ENCODE results near the gene SND1.

SND1 gene

DNA sequence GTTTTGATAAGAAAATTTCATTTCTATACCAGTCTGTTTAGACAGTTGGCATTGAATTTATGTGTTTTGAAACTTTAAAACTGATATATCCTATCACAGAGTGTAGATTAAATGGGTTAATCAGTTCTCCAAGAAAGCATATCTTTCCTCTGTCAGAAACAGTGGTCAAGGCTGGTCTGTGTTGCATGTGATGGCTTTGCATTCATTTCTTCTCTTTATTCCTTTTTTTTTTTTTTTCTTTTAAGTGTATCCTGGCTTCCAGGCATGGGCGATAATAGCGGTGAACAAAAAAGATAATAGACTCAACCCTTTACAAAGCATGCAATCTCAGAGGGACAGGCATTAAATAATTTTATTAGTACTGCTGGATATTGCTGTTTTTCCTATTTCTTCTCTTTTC lies 242.6 kb downstream of the SND1 start:
- DNase-seq (ENCODE audit: low read depth in 1 of 2, low spot score in 1 of 2), result no peak
- Histone ChIP-seq H3K27ac (replicated peaks) (no peak overlapping the region), H3K27me3 (ENCODE audit: insufficient read depth, poor library complexity, severe bottlenecking) (no peaks in the 10 kb centered on the region), H3K4me3 (replicated peaks; ENCODE audit: insufficient read depth, low read length) (no peak overlapping the region)
- TF ChIP-seq CTCF (IDR thresholded peaks at IDR 0.05; ENCODE audit: insufficient read depth, low read length) (no peak), SPI1 (IDR thresholded peaks at IDR 0.05; ENCODE audit: borderline replicate concordance, low read depth) (no peak), POLR2AphosphoS5 (IDR thresholded peaks at IDR 0.05; ENCODE audit: low read depth) (no peak), GABPA (IDR thresholded peaks at IDR 0.05; ENCODE audit: low read depth) (no peak), REST (IDR thresholded peaks at IDR 0.05; ENCODE audit: insufficient replicate concordance, low read depth) (no peak)

DNA sequence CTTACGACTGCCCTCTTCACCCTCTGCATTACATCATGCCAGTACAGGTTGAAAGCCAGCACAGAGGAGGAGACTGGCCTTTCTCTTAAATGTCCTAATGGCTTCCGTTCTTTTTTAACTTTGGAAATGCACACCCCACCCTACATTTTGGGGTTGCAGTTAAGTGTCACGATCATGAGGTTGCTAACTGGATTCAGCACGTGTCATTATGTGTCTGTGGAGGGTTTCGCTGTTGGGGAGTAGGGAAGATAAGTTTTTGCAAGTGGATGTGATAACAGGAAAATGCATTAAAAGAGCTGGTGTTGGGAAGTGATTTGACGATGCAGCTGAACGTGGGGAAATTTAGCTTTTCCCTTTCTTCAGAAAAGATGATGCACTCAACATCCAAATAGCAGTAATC lies 243.4 kb downstream of the SND1 start:
- Histone ChIP-seq H3K27me3 (ENCODE audit: insufficient read depth, poor library complexity, severe bottlenecking) (no peaks in the 10 kb centered on the region), H3K27ac (replicated peaks) (no peak overlapping the region), H3K4me3 (replicated peaks; ENCODE audit: insufficient read depth, low read length) (no peak overlapping the region)
- TF ChIP-seq GABPA (IDR thresholded peaks at IDR 0.05; ENCODE audit: low read depth) (no peak), POLR2AphosphoS5 (IDR thresholded peaks at IDR 0.05; ENCODE audit: low read depth) (no peak), REST (IDR thresholded peaks at IDR 0.05; ENCODE audit: insufficient replicate concordance, low read depth) (no peak), CTCF (IDR thresholded peaks at IDR 0.05; ENCODE audit: insufficient read depth, low read length) (no peak), SPI1 (IDR thresholded peaks at IDR 0.05; ENCODE audit: borderline replicate concordance, low read depth) (no peak)
- no peak for DNase-seq (ENCODE audit: low read depth in 1 of 2, low spot score in 1 of 2)

DNA sequence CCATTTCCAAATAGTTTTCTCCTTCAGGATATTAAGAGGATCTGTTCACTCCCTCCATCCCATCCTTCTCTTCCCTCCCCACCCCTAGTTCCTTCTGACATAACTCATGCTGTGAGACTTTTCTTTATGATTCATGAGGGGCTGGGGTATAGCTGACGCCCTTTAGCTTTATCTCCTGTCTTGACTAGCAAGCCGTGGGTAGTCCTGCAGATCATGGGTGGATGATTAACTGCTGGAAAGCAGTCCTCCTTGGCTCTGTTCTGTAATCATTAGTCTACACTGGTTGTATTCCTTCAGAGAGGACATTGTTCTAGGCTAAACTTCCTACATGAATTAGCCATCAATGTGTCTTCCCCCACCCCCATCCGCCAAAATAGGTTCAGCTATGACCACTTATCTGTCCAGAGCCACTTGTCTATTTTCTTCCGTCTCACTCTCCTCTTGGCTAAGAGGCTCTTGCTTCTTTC lies 243.9 kb downstream of the SND1 start:
- Histone ChIP-seq H3K27me3 (ENCODE audit: insufficient read depth, poor library complexity, severe bottlenecking) (no peaks in the 10 kb centered on the region), H3K4me3 (replicated peaks; ENCODE audit: insufficient read depth, low read length) (no peak overlapping the region), H3K27ac (replicated peaks) (no peak overlapping the region)
- TF ChIP-seq POLR2AphosphoS5 (IDR thresholded peaks at IDR 0.05; ENCODE audit: low read depth), result no peak
- no peak for TF ChIP-seq GABPA (IDR thresholded peaks at IDR 0.05; ENCODE audit: low read depth)
- no peak for TF ChIP-seq REST (IDR thresholded peaks at IDR 0.05; ENCODE audit: insufficient replicate concordance, low read depth)
- no peak for TF ChIP-seq SPI1 (IDR thresholded peaks at IDR 0.05; ENCODE audit: borderline replicate concordance, low read depth)
- no peak for TF ChIP-seq CTCF (IDR thresholded peaks at IDR 0.05; ENCODE audit: insufficient read depth, low read length)
- no peak for DNase-seq (ENCODE audit: low read depth in 1 of 2, low spot score in 1 of 2)

All from HL-60 (cell line).